Measurements from ENCODE around the gene FNDC3B. TPM values are rescaled to one million over a fixed set of nuclear protein-coding genes. Genes with fewer than 3 reads are reported as not detected.
A peak's percentile ranks its signal among the peaks of the same experiment; 100 is the strongest.
"Not testable (repeated sequence)": the region's sequence is repeated elsewhere in the genome, so short reads cannot be mapped to it uniquely, and the experiment has no call there.

FNDC3B gene
- 147 TPM for total RNA-seq

GRCh38 chr3:172039436-172040077 is at the start of gene FNDC3B:
Gene FNDC3B (plus strand): TSS chr3:172039578. CDS start chr3:172112480, 72,902 bp downstream.
- peak; percentile 99 for DNase-seq

GRCh38 chr3:171990239-171990638 is 49.1 kb upstream of the FNDC3B start:
- not testable (repeated sequence) for DNase-seq

GRCh38 chr3:171991166-171991565 is 48.2 kb upstream of the FNDC3B start:
- DNase-seq = no peak

GRCh38 chr3:171994646-171995428 is 44.5 kb upstream of the FNDC3B start:
- DNase-seq = peak; percentile 72

- DNase-seq = no peak
Observed at GRCh38 chr3:171995486-171995885, 43.9 kb upstream of the FNDC3B start.

GRCh38 chr3:171996178-171996817 is 43.1 kb upstream of the FNDC3B start:
- DNase-seq = no peak

GRCh38 chr3:171998731-171999130 is 40.6 kb upstream of the FNDC3B start:
- not testable (repeated sequence) for DNase-seq

GRCh38 chr3:172001616-172002015 is 37.8 kb upstream of the FNDC3B start:
- not testable (repeated sequence) for DNase-seq

GRCh38 chr3:172002512-172003078 is 36.8 kb upstream of the FNDC3B start:
- DNase-seq = no peak

GRCh38 chr3:172003146-172003545 is 36.2 kb upstream of the FNDC3B start:
- DNase-seq = no peak

- no peak for DNase-seq
Observed at GRCh38 chr3:172007065-172007370, 32.4 kb upstream of the FNDC3B start.

GRCh38 chr3:172009803-172010202 is 29.6 kb upstream of the FNDC3B start:
- no peak for DNase-seq

- peak; percentile 13 for DNase-seq
Observed at GRCh38 chr3:172012775-172013174, 26.6 kb upstream of the FNDC3B start.

- DNase-seq = no peak
Observed at GRCh38 chr3:172014145-172014544, 25.2 kb upstream of the FNDC3B start.

- DNase-seq = no peak
Observed at GRCh38 chr3:172018364-172018763, 21.0 kb upstream of the FNDC3B start.

- no peak for DNase-seq
Observed at GRCh38 chr3:172020763-172021162, 18.6 kb upstream of the FNDC3B start.

GRCh38 chr3:172021164-172021563 is 18.2 kb upstream of the FNDC3B start:
- DNase-seq = no peak

- DNase-seq = no peak
Observed at GRCh38 chr3:172021859-172022258, 17.5 kb upstream of the FNDC3B start.

- no peak for DNase-seq
Observed at GRCh38 chr3:172023915-172024314, 15.5 kb upstream of the FNDC3B start.

GRCh38 chr3:172024679-172025078 is 14.7 kb upstream of the FNDC3B start:
- DNase-seq = no peak

GRCh38 chr3:172029425-172030098 is 9.8 kb upstream of the FNDC3B start:
- DNase-seq = no peak

GRCh38 chr3:172030181-172030580 is 9.2 kb upstream of the FNDC3B start:
- no peak for DNase-seq

GRCh38 chr3:172031996-172032395 is 7.4 kb upstream of the FNDC3B start:
- DNase-seq = no peak
